ENCODE data around the gene UGT1A6.

UGT1A6 gene

DNA sequence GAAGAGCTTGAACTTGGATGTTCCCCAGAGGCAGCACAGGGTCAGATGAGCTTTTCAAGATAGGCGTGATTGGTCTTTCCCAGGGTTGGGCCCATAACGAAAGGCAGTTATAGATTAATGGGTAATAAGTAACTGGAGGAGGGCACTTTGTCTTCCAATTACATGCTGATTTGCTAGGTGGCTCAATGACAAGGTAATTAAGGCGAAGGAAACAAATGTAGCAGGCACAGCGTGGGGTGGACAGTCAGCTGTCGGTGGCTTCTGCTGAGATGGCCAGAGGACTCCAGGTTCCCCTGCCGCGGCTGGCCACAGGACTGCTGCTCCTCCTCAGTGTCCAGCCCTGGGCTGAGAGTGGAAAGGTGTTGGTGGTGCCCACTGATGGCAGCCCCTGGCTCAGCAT lies 25.9 kb downstream of the UGT1A6 start, which contains the start of gene UGT1A4:
TSS of gene UGT1A4 (plus strand) at position 185 of the 400 bp plus-strand sequence. CDS start at position 270, 85 bp downstream.
- TF ChIP-seq CEBPB (IDR thresholded peaks at IDR 0.05) (no peak), EGR1 (IDR thresholded peaks at IDR 0.05) (no peak), TCF12 (IDR thresholded peaks at IDR 0.05; ENCODE audit: low read depth) (no peak), TAF1 (IDR thresholded peaks at IDR 0.05; ENCODE audit: low read depth) (no peak), CREB1 (IDR thresholded peaks at IDR 0.05; ENCODE audit: low read depth) (no peak), NFIC (IDR thresholded peaks at IDR 0.05) (no peak), YY1 (IDR thresholded peaks at IDR 0.05; ENCODE audit: low read depth) (no peak), RAD21 (IDR thresholded peaks at IDR 0.05; ENCODE audit: low read depth) (no peak), FOXM1 (IDR thresholded peaks at IDR 0.05; ENCODE audit: borderline replicate concordance, low read depth) (no peak), TEAD4 (IDR thresholded peaks at IDR 0.05) (no peak), EP300 (IDR thresholded peaks at IDR 0.05; ENCODE audit: borderline replicate concordance) (no peak), ZBTB7A (IDR thresholded peaks at IDR 0.05; ENCODE audit: low read depth) (no peak)
- TF ChIP-seq, protein P1, sequence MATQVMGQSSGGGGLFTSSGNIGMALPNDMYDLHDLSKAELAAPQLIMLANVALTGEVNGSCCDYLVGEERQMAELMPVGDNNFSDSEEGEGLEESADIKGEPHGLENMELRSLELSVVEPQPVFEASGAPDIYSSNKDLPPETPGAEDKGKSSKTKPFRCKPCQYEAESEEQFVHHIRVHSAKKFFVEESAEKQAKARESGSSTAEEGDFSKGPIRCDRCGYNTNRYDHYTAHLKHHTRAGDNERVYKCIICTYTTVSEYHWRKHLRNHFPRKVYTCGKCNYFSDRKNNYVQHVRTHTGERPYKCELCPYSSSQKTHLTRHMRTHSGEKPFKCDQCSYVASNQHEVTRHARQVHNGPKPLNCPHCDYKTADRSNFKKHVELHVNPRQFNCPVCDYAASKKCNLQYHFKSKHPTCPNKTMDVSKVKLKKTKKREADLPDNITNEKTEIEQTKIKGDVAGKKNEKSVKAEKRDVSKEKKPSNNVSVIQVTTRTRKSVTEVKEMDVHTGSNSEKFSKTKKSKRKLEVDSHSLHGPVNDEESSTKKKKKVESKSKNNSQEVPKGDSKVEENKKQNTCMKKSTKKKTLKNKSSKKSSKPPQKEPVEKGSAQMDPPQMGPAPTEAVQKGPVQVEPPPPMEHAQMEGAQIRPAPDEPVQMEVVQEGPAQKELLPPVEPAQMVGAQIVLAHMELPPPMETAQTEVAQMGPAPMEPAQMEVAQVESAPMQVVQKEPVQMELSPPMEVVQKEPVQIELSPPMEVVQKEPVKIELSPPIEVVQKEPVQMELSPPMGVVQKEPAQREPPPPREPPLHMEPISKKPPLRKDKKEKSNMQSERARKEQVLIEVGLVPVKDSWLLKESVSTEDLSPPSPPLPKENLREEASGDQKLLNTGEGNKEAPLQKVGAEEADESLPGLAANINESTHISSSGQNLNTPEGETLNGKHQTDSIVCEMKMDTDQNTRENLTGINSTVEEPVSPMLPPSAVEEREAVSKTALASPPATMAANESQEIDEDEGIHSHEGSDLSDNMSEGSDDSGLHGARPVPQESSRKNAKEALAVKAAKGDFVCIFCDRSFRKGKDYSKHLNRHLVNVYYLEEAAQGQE (IDR thresholded peaks at IDR 0.05; ENCODE audit: low read depth): no peak
- TF ChIP-seq, protein P2, sequence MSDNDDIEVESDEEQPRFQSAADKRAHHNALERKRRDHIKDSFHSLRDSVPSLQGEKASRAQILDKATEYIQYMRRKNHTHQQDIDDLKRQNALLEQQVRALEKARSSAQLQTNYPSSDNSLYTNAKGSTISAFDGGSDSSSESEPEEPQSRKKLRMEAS (IDR thresholded peaks at IDR 0.05): no peak
- TF ChIP-seq, protein P3, sequence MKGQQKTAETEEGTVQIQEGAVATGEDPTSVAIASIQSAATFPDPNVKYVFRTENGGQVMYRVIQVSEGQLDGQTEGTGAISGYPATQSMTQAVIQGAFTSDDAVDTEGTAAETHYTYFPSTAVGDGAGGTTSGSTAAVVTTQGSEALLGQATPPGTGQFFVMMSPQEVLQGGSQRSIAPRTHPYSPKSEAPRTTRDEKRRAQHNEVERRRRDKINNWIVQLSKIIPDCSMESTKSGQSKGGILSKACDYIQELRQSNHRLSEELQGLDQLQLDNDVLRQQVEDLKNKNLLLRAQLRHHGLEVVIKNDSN (IDR thresholded peaks at IDR 0.05): no peak

DNA sequence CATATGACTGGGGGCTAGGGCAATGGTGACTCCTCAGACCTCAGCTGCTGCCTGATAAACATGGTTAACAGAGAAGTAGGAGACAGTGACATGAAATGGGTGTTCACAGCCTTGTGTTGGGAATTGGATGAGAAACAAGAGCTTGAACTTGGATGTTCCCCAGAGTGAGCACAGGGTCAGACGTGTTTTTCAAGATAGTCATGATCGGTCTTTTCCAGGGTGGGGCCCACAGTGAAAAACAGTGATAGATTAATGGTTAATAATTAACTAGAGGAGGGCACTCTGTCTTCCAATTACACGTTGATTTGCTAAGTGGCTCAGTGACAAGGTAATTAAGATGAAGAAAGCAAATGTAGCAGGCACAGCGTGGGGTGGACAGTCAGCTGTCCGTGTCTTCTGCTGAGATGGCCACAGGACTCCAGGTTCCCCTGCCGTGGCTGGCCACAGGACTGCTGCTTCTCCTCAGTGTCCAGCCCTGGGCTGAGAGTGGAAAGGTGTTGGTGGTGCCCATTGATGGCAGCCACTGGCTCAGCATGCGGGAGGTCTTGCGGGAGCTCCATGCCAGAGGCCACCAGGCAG lies 36.1 kb downstream of the UGT1A6 start, which contains the start of gene UGT1A3:
TSS of gene UGT1A3 (plus strand) at position 320 of the 579 bp plus-strand sequence. CDS start at position 405, 85 bp downstream.
- TF ChIP-seq CEBPB (IDR thresholded peaks at IDR 0.05) (no peak), TCF12 (IDR thresholded peaks at IDR 0.05; ENCODE audit: low read depth) (no peak), ZBTB7A (IDR thresholded peaks at IDR 0.05; ENCODE audit: low read depth) (no peak), CREB1 (IDR thresholded peaks at IDR 0.05; ENCODE audit: low read depth) (no peak), FOXM1 (IDR thresholded peaks at IDR 0.05; ENCODE audit: borderline replicate concordance, low read depth) (no peak), EP300 (IDR thresholded peaks at IDR 0.05; ENCODE audit: borderline replicate concordance) (no peak), YY1 (IDR thresholded peaks at IDR 0.05; ENCODE audit: low read depth) (no peak), TAF1 (IDR thresholded peaks at IDR 0.05; ENCODE audit: low read depth) (no peak), TEAD4 (IDR thresholded peaks at IDR 0.05) (no peak), RAD21 (IDR thresholded peaks at IDR 0.05; ENCODE audit: low read depth) (no peak), EGR1 (IDR thresholded peaks at IDR 0.05) (no peak), NFIC (IDR thresholded peaks at IDR 0.05) (no peak)
- TF ChIP-seq, protein P2 (IDR thresholded peaks at IDR 0.05): no peak
- TF ChIP-seq, protein P1 (IDR thresholded peaks at IDR 0.05; ENCODE audit: low read depth): no peak
- TF ChIP-seq, protein P3 (IDR thresholded peaks at IDR 0.05): no peak

DNA sequence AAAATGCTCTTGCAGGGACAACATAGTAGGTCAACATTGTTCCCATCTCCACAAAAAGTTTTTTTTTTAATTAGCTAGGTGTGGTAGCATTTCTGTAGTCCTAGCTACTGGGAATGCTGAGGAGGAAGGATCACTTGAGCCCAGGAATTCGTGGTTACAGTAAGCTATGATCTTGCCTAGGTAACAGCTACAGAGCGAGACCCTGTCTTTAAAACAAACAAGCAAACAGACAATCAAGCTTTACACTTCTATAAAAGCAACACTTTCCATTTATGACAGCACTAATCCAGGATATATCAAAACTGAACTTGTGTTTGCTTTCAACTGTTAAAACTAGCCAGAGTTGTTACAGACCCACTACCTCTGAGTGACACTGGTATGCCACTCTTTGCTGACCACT lies 48.2 kb downstream of the UGT1A6 start:
- TF ChIP-seq, protein P1 (IDR thresholded peaks at IDR 0.05; ENCODE audit: low read depth): no peak
- TF ChIP-seq YY1 (IDR thresholded peaks at IDR 0.05; ENCODE audit: low read depth): no peak
- no peak for TF ChIP-seq NFIC (IDR thresholded peaks at IDR 0.05)
- no peak for TF ChIP-seq EGR1 (IDR thresholded peaks at IDR 0.05)
- TF ChIP-seq EP300 (IDR thresholded peaks at IDR 0.05; ENCODE audit: borderline replicate concordance): no peak

DNA sequence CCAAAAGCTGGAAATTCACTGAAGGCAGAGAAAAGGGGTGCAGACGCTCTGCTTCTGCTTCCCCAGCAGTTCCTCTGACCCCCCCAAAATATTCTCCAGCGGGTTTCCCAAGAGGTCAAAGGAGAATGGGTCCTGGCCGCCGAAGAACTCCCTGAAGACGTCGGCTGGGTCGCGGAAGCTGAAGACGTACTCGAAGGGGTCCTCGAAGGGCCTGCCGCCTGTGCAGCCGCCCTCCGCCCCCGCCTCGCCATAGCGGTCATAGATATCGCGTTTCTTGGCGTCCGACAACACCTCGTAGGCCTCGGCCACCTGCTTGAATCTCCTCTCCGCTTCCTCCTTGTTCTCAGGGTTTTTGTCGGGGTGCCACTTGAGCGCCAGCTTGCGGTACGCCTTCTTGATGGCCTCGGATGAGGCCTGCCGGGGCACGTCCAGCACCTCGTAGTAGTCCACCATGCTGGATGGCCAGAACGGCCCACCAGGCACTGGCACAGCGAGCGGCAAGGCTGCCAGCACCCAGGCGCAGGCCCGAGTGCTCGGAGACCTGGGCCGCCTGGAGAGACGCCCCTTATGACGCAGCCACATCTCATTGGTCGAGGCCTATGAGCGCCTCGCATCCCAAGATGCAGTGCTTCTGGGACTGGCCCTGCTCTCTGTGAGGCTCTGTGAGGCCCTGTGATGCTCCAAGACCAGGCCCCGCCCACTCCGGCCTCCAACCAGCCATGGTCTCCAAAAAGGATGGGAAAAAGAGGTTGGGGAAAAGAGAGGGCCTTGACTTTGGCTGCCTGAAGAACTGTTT lies 51.0 kb downstream of the UGT1A6 start:
- TF ChIP-seq YY1 (IDR thresholded peaks at IDR 0.05; ENCODE audit: low read depth) (no peak), CREB1 (IDR thresholded peaks at IDR 0.05; ENCODE audit: low read depth) (no peak), TAF1 (IDR thresholded peaks at IDR 0.05; ENCODE audit: low read depth) (no peak), FOXM1 (IDR thresholded peaks at IDR 0.05; ENCODE audit: borderline replicate concordance, low read depth) (no peak), TCF12 (IDR thresholded peaks at IDR 0.05; ENCODE audit: low read depth) (no peak), ZBTB7A (IDR thresholded peaks at IDR 0.05; ENCODE audit: low read depth) (no peak), CEBPB (IDR thresholded peaks at IDR 0.05) (no peak), RAD21 (IDR thresholded peaks at IDR 0.05; ENCODE audit: low read depth) (no peak), EGR1 (IDR thresholded peaks at IDR 0.05) (no peak), NFIC (IDR thresholded peaks at IDR 0.05) (no peak), EP300 (IDR thresholded peaks at IDR 0.05; ENCODE audit: borderline replicate concordance) (no peak), TEAD4 (IDR thresholded peaks at IDR 0.05) (no peak)
- TF ChIP-seq, protein P3 (IDR thresholded peaks at IDR 0.05): no peak
- TF ChIP-seq, protein P2 (IDR thresholded peaks at IDR 0.05): no peak
- TF ChIP-seq, protein P1 (IDR thresholded peaks at IDR 0.05; ENCODE audit: low read depth): no peak
